HG03175 (cell line): ENCODE data around the gene UBE2J2.

ENCODE experiments used
- ATAC-seq: cut with Tn5 transposase; IDR thresholded peaks from one replicate; pipeline ENCODE4 v1.9.1; 2021; ENCODE audit warnings: mild to moderate bottlenecking, moderate library complexity; ENCODE audit not compliant: unreplicated experiment

Gene UBE2J2

DNA sequence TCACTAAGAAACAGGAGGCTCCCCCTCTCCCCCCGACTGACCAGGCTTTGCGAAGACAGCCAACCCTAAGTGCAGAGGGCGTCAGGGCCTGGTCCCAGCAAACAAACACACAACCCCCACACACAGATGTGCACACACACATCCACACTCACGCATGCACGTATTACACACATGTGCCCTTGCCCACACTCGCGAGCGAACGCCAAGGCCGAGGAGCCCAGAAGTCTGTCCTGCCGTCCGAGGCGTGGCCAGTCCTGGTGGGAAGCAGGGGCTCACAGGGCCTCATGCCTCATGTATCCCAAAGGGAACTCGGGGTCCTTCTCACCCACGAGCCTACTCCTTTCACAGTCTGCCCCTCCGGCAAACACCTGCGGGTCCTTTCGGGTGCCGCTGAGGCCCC is 43.9 kb downstream of the UBE2J2 start:
- no peak for ATAC-seq

DNA sequence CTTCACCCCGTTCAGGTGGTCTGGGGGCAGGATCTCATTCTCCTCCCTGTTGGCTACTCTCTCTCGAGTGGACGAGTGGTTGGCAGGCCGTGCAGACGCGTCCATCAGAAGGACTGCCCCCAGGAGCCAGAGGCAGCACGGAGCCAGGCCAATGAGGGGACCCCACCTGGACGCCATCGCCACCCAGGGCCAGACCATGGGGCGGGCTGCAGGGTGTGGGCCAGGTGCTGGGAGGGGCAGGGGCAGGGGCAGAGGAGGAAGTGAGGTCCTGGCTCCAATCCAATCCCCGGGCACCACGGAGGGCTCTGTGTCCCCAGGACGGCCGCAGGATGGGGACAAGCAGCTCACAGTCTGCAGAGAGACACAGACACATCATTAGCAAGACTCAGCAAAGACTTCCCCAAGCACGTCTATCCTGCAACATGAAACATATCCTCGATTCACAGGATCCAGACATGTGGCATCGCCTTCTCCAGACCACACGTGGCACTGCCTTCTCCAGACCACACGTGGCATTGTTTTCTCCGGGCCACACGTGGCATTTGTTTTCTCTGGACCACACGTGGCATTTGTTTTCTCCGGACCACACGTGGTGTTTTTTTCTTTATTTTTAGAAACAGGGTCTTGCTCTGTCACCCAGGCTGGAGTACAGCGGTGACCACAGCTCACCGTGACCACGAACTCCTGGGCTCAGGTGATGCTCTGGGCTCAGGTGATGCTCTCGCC is 44.9 kb downstream of the UBE2J2 start:
- no peak for ATAC-seq

DNA sequence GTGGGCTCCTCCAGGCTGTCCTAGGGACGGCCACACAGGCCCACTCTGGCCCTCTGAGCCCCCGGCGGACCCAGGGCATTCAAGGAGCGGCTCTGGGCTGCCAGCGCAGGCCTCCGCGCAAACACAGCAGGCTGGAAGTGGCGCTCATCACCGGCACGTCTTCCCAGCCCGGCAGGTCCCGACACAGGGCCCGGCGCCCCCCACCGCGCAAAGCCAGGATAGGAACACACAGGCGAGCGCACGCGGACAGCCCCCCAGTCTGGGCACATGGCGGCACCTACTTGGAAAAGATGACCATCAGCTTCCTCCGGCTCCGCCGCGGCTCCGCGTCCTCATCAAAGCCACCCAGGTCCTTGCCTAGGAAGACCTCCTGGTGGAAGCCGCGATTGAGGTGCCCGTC is 45.5 kb downstream of the UBE2J2 start:
- no peak for ATAC-seq

DNA sequence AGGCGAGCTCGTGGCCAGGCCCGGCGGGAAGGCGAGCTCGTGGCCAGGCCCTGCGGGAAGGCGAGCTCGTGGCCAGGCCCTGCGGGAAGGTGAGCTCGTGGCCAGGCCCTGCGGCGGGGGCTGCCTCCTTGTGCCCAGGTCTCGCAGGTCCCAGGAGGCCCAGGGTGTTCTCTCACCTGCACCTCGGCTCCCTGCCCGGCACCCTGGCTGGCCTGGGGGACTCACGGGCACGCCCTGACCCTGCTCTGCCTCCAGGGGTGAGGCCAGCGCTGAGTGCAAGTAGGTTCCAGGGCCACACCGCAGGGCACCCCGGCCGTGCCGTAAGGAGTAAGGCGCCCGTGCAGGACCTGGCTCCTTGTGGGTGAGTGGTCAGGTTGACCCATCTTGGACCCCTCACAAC is 46.3 kb downstream of the UBE2J2 start:
- no peak for ATAC-seq

DNA sequence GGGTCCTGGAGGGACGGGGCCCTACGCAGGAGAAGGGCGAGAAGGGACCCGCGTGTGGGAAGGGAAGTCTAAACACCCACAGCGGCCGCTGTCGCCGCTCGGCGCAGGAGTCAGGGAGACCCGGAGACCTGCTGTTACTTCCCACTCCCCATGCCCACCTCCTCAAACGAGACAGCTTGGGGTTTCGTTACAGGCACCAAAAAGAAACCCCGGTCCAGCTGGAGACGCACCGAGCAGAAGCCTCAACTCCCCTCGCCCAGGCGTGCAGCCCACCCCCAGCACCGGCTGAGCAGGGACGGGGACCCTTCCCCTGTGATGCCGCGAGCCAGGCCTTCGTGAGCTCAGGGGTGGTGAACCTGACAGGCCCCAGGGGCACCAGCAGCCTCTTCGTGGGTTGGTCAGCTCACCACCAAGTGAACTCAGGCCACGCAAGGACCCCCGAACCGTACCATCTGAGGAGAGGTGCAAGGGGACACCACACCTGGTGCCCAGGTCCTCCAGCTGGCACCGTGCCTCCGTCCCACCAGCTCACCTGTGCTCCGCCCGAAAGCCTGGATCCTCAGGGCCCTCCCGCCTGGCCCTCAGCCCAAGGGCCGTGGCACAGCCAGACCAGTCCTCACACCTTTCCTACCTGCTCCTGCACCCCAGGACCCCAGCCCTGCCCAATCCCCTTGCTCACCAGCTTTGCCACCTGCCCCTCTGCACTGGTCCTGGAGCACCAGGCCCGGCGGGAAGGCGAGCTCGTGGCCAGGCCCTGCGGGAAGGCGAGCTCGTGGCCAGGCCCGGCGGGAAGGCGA is 46.9 kb downstream of the UBE2J2 start:
- ATAC-seq, result no peak

DNA sequence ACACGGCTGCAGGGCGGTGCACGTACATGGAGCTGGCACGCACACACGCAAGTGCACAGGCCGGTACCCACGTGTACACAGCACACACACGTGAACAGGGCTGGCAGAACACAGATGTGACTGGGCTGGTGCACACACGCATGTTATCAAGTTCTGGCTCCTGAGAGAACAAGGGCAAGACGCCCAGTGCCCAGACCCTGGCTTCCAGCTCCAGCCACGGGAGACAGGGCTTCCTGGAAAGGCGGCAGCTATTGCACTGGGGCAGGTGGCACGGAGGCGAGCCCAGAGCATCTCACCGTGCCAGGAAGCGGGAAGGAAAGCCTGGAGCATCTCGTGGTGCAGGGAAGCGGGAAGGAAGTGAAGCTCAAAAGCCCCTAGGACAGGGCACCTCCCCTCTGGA is 47.7 kb downstream of the UBE2J2 start:
- no peak for ATAC-seq

DNA sequence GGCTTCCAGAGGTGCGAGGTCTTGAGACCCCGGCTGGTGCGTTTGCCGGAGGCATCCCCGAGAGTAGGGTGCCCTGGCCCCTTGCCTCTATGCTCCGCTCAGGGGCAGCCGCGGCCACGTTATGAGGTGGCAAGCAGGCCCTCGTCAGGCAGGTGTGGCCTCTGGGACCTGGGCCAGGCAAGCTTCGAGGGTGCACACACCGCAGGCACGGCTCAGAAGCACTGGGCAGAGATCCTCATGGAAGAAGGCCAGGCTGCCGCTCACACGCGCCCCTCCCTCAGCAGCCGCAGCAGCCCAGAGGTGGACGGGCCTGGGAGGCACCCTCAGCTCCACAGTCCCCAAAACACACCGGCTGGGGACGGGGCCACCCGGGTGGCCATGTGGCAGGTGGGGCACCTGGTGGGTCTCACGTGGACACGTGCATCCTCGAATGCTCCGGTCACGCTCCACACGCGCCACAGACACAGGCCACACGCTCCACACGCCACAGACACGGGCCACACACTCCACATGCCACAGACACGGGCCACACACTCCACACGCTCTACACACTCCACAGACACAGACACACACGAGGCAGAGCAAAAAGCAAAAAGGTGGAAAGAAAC is 48.3 kb downstream of the UBE2J2 start:
- no peak for ATAC-seq

DNA sequence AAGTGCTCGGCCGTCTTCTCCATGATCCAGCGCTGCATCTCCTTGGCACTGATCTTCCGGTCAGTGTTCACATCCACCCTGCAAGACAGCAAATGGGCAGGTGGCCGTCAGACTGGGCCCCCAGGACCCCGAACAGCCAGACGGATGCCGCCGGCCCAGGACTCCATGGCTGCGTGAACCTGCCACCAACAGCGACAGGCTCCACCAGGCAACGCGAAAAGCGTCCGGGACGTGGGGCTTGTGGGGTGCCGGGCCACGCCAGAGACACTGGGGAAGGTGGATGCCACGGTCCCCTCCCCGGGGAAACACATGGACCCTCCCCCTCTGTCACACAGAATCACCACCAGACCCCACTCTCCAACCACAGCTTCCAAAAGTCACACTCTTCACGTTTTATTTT is 49.8 kb downstream of the UBE2J2 start:
- no peak for ATAC-seq

DNA sequence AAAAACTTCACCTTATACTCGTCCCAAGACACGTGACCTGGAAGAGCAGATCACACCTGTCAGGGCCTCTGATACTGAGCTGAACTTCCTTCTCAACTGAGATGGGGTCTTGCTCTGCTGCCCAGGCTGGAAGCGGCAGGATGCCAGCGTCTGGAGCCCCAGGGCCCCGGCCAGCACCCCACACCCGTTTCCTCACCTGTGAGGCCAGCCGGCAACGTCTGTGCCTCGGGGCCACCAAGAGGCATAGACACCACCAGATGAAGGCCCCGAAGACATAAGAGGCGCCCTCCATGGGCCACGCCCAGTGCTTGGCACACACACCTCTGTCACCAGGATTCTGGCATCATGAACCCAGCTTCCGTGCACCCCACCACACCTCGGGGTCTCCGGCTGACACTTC is 50.3 kb downstream of the UBE2J2 start:
- no peak for ATAC-seq

DNA sequence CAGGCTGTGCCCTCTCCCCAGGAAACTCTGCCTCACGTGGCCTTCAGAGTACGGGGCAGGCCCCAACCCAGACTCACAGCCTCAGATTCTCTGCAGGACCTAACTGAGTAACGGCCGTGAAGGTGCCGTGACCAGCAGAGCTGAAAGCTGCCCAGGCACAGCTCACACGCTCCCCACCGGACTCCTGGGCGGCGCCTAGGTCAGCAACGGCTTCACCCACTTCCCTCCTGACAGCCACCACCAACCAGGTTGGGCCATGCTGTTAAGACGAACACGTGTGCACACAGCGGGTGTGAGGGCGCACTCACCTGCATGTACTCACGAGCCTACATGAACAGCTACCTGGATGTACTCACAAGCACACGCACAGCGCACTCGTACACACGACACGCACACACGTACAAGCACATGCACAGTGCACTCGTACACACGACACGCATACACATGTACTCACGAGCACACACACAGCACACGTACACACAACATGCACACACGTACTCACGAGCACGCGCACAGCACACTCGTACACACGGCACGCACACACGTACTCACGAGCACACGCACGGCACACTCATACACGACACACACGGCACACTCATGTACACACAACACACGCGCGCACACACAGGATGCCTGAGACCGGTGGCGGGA is 51.0 kb downstream of the UBE2J2 start:
- ATAC-seq, result no peak

DNA sequence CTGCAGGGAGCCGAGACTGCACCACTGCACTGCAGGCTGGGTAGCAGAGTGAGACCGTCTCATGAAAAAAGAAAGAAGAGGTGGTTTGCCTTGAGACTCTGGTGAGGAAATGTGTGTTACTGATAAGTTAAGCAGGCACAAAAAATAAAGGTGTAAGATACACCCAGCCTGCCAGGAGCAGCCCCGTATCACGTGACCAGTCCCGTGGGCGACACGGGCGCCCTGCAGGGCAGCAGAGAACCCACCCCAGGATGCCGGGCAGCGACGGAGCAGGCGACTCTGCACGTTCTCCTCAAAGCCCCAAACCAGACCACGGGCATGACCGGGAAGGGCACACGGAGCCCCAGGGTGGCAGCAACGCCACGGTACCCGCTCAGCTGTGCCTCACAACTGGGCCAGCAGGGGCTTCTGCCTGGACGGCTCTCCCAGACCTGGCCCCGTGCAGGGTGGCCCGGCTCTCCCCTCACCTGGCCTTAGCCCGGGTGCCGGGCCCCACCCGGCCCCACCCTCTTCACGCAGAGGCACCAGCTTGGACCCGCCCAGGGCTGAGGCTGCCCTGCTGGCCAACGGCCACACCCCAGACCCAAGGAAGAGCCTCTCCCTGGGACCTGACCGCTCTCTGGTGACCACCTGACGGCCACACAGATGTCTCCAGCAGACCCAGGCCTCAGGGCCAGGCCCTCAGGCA is 51.6 kb downstream of the UBE2J2 start:
- ATAC-seq, result no peak

DNA sequence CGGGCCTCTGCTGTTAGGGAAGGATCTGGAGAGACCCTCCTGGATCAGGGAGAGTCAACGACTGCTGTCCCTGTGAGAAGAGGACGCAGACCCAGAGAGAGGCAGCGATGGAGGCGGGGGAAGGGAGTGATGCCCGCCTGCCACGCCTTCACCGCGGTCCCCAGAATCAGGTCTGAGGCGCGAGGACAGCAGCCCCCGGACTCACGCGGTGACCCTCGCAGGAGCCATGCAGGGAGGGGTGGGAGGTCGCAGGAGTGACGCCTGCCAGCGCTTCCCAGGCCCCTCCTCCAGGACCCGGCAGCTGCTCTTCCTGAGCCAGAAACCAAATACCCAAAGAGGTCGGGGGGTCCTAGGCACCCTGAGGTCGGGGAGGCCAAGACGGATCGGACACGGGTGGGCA is 53.5 kb downstream of the UBE2J2 start:
- no peak for ATAC-seq

DNA sequence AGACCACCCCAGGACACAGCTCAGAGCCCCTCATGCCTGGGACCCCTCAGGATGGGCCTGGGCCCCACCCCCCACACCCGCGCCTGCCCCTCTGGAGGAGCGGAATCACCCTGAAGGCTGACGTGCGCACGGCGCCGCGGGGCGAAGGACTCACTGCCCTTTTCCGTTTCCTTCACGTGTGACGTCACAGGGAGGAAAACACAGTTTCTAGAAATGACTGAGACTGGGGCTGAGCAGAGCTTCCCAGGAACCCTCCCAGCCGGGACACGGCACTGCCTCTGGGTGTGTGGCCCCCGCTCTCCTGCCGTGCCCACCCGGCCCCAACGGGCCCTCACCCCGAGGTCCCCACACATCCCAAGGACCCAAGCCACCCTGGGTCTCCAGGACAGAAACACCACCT is 54.3 kb downstream of the UBE2J2 start:
- ATAC-seq, result no peak

DNA sequence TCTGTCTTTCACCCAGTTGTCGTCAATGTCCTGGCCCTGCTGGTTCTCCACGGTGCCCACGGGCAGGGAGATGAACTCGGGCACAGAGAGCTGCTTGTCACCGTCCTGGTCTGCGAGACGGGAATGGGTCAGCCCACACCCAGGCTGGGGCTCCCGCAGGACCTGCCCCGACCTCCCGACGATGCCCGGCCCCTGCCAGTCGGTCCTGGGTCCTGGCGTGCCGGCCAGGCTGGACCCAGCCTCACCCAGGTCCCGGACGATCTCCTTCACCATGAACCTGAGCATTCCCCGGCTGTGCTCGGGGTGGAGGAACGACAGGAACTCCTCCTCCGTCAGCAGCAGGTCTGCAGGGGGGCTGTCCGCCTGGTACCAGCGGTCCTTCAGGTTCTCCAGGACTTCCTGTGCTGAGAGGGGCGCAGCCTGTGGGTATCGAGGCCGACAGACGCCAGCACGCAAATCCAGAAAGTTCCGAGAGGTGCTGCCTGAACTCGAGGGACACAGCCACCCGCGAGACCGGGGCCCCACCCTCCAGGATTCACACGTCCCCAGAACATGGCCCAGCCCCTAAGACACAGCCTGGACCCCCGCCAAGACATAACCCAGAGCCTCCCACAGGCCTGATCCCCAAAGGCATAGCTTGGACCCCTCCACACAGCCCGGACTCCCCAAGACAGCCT is 55.0 kb downstream of the UBE2J2 start:
- no peak for ATAC-seq

DNA sequence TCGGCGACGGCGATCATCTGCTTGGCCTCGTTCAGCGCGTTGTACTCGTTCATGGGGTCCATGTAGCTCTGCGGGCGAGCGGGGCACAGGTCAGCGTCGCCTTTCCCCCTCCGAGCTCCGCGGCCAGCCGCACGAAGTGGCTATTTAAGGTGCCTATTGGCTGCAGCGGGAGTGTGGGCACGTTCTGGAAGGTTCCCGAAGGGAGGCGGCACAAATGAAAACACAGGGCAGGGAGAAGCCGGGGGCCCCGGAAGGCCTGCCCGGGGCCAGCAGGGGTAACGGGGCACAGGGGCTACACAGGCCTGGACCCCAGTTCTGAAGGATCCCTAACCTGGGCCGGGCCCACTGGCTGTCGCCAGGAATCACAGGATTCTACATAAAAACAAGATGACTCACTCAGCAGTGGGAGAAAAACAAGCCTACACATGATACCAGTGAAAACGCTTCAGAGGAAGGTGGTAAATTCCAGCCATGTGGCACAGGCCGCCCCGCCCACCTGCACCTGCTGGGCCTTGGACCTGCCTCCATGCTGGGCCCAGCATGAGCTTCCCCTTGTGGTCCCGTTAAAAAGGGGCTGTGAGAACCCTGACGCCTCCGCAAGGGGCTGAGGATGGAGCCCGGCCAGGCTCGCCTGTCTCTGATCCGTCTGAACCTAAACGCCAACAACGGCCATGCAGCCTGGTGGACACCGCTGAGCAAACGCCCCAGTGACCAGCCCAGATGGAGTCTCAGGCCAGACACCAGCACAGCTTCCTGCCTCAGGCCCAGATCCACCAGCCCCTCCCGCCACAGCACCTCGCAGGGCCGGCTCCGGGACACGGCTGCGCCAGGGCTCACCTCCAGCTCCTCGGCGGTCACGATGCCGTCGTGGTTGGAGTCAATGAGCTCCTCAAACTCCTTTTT is 55.8 kb downstream of the UBE2J2 start:
- ATAC-seq, result no peak

DNA sequence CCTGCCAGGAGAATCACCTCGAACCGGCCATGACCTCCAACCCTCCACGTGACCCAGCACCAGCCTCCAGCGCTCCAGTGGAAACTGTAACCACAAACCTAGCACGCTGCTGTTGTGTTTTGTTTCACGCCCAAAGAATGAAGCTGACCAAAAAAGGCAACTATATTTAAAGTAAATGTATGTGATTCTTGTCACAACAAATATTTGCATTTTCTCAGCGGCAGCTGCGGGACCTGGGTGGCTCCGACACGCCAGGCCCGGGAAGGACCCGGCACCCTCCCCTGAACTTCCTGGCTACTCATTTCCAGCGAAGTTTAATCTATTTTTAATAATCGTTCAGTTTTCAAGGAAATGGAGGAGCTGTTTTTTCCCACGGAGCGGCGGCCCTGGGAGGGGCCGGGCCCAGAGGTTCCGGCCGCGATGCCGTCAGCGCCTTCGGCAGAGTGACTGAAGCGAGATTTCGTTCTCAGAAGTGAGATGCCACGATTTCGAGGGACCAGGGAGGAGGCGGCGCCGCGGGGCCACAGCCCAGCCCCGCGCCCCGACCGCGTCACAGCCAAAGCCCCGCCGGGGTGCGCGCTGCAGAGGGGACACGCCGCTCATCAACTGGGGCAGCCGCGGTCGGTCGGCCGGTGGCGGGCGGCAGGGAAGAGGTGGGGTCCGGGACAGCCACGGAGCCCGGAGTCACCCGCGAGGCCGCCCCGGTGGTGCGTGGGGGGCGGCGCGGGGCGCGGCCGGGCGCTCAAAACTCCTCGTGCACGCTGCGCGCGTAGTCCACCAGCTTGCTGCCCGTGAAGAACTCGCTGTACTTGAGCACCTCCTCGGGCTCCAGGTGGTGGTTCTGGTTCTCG is 56.7 kb downstream of the UBE2J2 start:
- no peak for ATAC-seq

DNA sequence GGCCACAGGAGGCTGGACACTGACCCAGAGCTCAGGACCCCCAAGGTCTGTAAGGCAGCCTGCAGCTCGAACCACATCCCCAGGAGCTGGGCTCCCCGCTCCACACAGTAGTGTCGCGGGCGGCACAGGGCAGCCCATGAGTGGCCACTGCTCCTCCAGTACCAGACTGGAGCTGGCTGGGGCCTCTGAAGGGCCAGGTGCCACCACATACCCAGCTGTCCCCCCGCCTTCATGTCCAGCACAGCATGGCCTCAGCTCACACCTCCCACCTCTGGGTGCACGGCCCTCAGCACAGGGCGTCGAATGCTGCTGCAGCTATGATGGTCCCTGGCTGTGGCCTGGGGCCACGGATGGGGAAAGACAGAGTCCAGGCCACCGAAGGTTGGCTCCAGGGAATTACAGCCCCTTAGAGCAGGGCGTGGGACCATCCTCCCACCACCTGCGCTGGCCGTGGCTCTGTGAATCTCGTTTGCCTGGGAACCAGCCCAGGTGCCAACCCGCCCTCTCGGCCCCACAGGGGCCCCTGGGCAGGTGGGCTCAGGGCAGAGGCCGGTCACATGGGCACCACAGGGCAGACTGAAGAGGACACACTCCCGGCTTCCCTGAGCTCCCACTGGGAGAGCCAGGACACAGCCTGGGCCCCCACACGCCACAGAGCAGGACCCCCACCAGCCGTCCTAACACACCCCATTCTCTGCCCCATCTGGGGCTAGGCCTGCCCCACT is 57.6 kb downstream of the UBE2J2 start:
- ATAC-seq, result no peak
